Limb (tissue), 2 donors: Measurements from ENCODE around the gene SMIM45.

Experiments
- DNase-seq, 2 donors: peaks; one replicate each; pipeline ENCODE4 v3.0.0-alpha.2; 2016; ENCODE audit errors: extremely low spot score in 2 of 2

The SMIM45 gene

GRCh38 chr22:41951898-41952474 lies at the start of gene SMIM45:
TSS of gene SMIM45 (plus strand) at chr22:41952150.
- peak in 1 of 2 donors; percentile 82 for DNase-seq

GRCh38 chr22:41902932-41903421 lies 49.0 kb upstream of the SMIM45 start:
- no peak for DNase-seq

- no peak for DNase-seq
These were observed 47.2 kb upstream of the SMIM45 start for GRCh38 chr22:41904450-41905410.

- no peak for DNase-seq
These were observed 46.3 kb upstream of the SMIM45 start for GRCh38 chr22:41905411-41906202.

- no peak for DNase-seq
These were observed 45.1 kb upstream of the SMIM45 start for GRCh38 chr22:41906822-41907221.

- no peak for DNase-seq
These were observed 44.2 kb upstream of the SMIM45 start for GRCh38 chr22:41907436-41908401.

- no peak for DNase-seq
These were observed 43.3 kb upstream of the SMIM45 start for GRCh38 chr22:41908411-41909309.

- DNase-seq: no peak
These were observed 42.5 kb upstream of the SMIM45 start for GRCh38 chr22:41909310-41910049.

- DNase-seq: peak in 1 of 2 donors; percentile 61
These were observed 41.6 kb upstream of the SMIM45 start for GRCh38 chr22:41910050-41911000.

GRCh38 chr22:41911001-41911611 lies 40.8 kb upstream of the SMIM45 start:
- DNase-seq: no peak

GRCh38 chr22:41912338-41913039 lies 39.5 kb upstream of the SMIM45 start:
- DNase-seq: no peak

GRCh38 chr22:41913040-41913719 lies 38.8 kb upstream of the SMIM45 start:
- no peak for DNase-seq

GRCh38 chr22:41913842-41914534 lies 38.0 kb upstream of the SMIM45 start:
- DNase-seq: no peak

- no peak for DNase-seq
These were observed 37.3 kb upstream of the SMIM45 start for GRCh38 chr22:41914611-41915034.

- DNase-seq: peak in 1 of 2 donors; percentile 83
These were observed 36.7 kb upstream of the SMIM45 start, which contains the start of gene SHISA8 for GRCh38 chr22:41915035-41915785. TSS of gene SHISA8 (minus strand) at chr22:41915074. CDS start at chr22:41914667, 407 bp downstream.
